Stimulated activated CD4-positive, alpha-beta T cell treated with anti-CD3 and anti-CD28 coated beads, Interleukin-12 subunit alpha, Interleukin-12 subunit beta, amount 100 ng/mL, for 48 hours (primary cell): ENCODE measurements around the gene LIN52.

Experiments
- DNase-seq, 3 donors: peaks; one replicate each; pipeline ENCODE4 v3.0.0-alpha.2; 2020; ENCODE audit warnings: low read depth in 2 of 3, low spot score in 1 of 3

Gene LIN52

DNA sequence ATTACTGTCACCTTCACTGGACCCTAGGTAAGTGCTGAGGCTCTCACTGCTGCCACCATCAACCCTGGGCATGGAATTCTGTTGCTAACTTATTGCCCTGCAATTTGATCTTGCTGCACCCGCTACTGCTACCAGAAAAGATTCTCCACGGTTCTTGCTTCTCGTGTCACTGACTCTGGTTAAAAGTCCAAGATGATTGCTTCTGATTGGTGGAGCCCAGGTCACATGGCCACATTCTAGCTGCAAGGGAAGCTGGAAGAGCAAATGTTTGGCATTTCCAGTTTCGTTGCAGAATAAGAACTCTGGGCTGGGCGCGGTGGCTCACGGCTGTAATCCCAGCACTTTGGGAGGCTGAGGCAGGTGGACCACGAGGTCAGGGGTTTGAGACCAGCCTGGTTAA is 147.0 kb downstream of the LIN52 start:
- no peak for DNase-seq

DNA sequence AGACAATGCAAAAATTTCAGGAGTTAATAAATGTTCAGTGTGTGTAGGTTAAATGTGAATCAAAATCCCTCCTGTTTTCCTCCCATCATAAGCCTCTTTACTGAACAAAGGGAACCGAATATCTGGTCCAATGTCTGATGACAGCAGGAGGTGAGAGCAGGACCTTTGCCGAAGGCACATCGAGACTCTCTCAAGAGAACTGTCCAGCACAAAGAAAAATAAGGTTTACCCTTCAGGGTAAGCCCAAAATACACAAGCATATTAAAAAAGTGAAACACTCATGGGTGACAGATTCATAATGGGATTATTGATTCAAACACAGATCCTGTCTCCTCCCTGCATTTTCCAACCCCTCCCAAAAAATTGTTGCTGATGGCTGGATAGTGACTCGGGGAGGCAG is 150.3 kb downstream of the LIN52 start:
- DNase-seq: no peak

DNA sequence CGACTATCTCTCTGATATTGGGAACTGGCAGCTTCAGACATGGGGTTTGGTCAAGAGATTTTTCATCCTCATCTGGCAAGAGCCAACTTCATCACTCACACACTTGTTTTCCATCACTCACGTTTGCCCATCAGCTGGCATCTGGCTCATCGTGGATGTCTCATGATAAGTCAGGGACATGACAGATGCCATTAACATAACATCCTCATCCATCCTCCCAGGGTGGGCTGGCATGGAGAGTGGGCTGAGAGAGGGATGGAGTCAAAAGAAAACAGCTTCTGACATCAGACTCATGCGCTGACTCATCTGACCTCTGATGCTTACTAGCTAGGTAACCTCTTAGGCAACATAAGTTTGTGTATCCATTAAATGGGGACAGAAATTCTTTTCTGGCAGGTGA is 152.7 kb downstream of the LIN52 start:
- no peak for DNase-seq

- no peak for DNase-seq
These were observed 154.5 kb downstream of the LIN52 start, which contains the start of gene VSX2 for GRCh38 chr14:74238974-74239847. Gene VSX2, plus strand, starts transcription at chr14:74239449. Its CDS starts 113 bp downstream, at chr14:74239562.

DNA sequence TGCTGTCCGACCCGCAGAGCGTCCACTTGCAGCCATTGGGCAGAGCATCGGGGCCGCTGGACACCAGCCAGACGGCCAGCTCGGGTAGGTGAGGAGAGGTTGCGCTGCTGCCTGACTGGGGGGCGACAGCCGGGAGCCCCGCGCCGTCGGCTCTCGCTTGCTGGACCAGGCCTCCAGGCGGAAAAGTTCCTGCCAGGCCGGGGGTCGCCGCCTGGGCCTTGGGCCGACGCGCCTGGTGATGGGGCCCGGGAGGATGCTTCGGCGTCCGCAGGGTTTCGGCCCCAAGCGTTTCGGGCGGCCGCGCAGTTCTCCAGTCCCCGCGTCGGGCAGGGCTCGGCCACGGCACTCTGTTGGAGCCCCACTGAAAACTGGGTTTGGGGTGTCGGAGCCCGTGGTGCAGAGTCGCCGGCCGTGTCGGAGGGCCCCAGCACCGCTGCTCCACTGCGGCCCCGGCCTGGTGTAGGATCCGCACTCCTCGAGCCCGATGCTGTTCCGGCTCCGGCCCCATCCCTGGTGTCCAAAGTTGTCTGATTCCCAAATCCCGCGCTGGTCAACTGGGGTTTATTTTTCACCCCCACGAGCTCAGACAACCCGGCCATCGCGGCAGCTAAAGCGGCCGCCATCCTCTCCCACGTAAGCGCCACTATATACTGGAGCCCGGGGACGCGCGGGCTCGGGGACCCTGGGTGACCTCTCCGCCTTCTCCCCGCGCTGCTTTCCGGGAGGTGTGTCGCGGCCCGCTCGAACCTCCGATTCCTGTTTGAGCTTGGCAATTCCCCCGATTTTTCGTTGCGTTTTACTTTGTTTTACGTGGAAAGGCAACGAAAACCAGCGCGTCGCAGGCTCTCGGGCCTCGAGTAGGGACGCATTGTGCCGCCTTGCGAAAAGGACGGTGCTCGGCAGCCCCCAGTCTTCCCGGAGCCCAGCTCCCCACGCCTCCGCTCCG is 155.4 kb downstream of the LIN52 start:
- DNase-seq: no peak

GRCh38 chr14:74240794-74241651 is 156.3 kb downstream of the LIN52 start:
- no peak for DNase-seq

- no peak for DNase-seq
These were observed 156.9 kb downstream of the LIN52 start for GRCh38 chr14:74241652-74242017.

GRCh38 chr14:74242021-74242779 is 157.4 kb downstream of the LIN52 start:
- no peak for DNase-seq

GRCh38 chr14:74242780-74243042 is 158.0 kb downstream of the LIN52 start:
- DNase-seq: no peak

DNA sequence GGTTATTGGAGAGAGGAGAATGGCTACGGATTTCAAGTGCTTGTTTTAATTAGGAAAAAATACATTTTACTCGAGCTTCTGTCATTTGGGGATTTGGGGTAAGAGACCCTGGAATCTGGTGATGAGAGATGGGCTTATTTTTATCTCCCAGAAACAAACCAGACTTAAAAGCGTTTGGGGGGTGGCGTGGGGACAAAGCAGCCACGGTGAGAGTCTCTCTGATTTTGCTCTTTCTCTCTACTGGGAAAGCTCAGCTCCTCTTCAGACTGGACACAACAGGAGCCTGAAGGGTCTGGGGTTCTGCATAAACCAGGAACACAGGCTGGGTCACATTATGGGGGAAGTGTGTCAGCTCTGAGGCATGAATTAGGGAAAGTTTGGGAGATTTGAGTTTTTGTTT is 158.3 kb downstream of the LIN52 start:
- DNase-seq: no peak

- DNase-seq: no peak
These were observed 159.4 kb downstream of the LIN52 start for GRCh38 chr14:74244115-74244514.

DNA sequence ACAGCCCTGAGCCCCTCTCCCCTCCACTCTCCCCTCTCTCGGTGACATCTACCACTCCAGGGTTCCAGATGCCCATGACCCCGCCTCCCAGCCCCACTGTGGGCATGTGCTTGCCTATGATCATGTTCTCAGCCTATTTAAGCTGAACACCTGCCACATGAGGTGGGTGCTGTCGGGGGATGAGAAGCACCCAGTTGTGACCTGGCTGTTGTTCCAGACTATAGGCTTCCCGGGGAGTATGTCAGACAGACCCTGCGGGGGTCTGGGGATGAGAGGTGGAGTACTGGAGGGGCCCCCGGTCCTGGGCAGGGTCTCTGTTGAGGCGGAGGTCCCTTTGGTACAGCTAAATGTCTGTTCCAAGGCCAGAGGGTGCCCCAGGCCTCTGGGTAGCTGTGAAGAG is 160.5 kb downstream of the LIN52 start:
- no peak for DNase-seq

GRCh38 chr14:74246542-74246941 is 161.8 kb downstream of the LIN52 start:
- DNase-seq: no peak

- DNase-seq: no peak
These were observed 163.3 kb downstream of the LIN52 start for GRCh38 chr14:74248017-74248416.

DNA sequence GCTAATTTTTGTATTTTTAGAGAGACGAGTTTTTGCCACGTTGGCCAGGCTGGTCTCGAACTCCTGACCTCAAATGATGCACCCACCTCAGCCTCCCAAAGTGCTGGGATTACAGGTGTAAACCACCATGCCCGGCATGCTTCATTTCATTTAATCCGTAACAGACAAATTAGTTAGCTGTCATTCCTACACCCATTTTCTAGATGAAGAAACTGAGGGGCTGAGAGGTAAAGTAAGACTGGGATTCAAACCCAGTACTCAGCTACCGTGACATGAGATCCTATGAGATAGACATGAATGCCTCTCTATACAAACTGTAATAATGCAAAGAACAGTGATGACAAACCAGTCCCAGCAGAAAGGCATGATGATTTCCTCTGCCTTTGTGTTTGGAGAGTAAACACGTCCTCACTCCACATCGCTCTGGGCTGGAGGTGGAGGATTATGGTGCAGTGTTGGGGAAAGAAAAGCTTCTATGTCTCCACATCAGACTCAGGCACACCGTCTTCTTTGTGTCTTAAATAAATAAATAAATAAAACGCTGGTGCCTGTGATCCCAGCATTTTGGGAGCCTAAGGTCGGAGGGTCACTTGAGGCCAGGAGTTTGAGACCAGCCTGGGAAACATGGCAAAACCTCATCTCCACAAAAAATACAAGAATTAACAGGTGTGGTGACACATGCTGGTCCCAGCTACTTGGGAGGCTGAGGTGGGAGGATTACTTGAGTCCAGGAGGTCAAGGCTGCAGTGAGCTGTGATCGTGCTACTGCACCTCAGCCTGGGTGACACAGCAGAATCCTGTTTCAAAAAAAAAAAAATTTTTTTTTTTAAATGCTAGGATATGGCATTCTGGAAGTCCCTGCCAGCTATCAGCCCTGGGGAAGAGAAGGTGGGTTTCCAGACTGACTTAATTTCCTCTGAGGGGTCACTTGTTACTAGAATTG is 164.9 kb downstream of the LIN52 start:
- no peak for DNase-seq
